Spleen (tissue), 7 donors: ENCODE measurements around the gene BLOC1S4.
"Not testable (repeated sequence)": the region's sequence is repeated elsewhere in the genome, so short reads cannot be mapped to it uniquely, and the experiment has no call there.

Experiments used
- POLR2A ChIP-seq, 3 donors: fragments of 450-650 bp; IDR thresholded peaks; one replicate each; pipeline ENCODE4 v1.5.1; 2017; ENCODE audit warnings: antibody characterized with exemption in 3 of 3, mild to moderate bottlenecking in 1 of 3
- POLR2AphosphoS5 ChIP-seq, 3 donors: sonication (generic); formaldehyde crosslinking; IDR thresholded peaks; one replicate each; pipeline ENCODE4 v1.5.1; 2017; ENCODE audit warnings: antibody characterized with exemption in 3 of 3
- TF ChIP-seq, protein P1 (sequence below), 11 experiments: fragments of 200-600 bp in 7 of 11; fragments of 450-650 bp in 4 of 11; sonication (generic) in 4 of 11; IDR thresholded peaks in 8 of 11; conservative IDR thresholded peaks in 3 of 11; 1 replicate in 7 of 11; 2 replicates in 4 of 11; pipeline versions ENCODE4 v1.4.0 to v1.8.0; 2016 to 2021; ENCODE audit warnings: antibody characterized with exemption in 11 of 11, inconsistent platforms in 4 of 11, mild to moderate bottlenecking in 1 of 11
- donor health status: DM: no; HTN: no; CAD: no; lungs with moderate emphysema.
- donor health status: DM: no; HTN: no; CAD: no.
- donor health status: DM: no; HTN: no; CAD: no.

DNA sequence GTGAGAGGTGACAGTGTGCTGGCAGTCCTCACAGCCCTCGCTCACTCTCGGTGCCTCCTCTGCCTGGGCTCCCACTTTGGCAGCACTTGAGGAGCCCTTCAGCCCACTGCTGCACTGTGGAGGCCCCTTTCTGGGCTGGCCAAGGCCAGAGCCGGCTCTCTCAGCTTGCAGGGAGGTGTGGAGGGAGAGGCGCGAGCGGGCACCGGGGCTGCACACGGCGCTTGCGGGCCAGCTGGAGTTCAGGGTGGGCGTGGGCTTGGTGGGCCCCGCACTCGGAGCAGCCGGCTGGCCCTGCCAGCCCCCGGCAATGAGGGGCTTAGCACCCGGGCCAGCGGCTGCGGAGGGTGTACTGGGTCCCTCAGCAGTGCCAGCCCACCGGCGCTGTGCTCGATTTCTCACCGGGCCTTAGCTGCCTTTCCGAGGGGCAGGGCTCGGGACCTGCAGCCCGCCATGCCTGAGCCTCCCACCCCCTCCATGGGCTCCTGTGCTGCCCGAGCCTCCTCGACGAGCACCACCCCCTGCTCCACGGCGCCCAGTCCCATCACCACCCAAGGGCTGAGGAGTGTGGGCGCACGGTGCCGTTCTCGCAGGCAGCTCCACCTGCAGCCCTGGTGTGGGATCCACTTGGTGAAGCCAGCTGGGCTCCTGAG is 43.3 kb upstream of the BLOC1S4 start:
- not testable (repeated sequence) for TF ChIP-seq POLR2AphosphoS5, POLR2A (IDR thresholded peaks at IDR 0.05)
- TF ChIP-seq, protein P1, sequence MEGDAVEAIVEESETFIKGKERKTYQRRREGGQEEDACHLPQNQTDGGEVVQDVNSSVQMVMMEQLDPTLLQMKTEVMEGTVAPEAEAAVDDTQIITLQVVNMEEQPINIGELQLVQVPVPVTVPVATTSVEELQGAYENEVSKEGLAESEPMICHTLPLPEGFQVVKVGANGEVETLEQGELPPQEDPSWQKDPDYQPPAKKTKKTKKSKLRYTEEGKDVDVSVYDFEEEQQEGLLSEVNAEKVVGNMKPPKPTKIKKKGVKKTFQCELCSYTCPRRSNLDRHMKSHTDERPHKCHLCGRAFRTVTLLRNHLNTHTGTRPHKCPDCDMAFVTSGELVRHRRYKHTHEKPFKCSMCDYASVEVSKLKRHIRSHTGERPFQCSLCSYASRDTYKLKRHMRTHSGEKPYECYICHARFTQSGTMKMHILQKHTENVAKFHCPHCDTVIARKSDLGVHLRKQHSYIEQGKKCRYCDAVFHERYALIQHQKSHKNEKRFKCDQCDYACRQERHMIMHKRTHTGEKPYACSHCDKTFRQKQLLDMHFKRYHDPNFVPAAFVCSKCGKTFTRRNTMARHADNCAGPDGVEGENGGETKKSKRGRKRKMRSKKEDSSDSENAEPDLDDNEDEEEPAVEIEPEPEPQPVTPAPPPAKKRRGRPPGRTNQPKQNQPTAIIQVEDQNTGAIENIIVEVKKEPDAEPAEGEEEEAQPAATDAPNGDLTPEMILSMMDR (IDR thresholded peaks at IDR 0.05 in 8 of 11, conservative IDR thresholded peaks at IDR 0.05 in 3 of 11): not testable (repeated sequence)
